Melanocyte of skin (primary cell): ENCODE data around the gene PNLIP. TPM values are rescaled to one million over a fixed set of nuclear protein-coding genes. Genes with fewer than 3 reads are reported as not detected.

ENCODE experiments used
- small RNA-seq, 2 donors: library from RNA; depleted of rRNA; stranded (forward); fragments of <200 nt; gene quantifications; one replicate each; pipeline ENCODE3, GENCODE V24; 2012
- total RNA-seq, 2 donors: library from RNA; depleted of rRNA; stranded (reverse); fragments of >200 nt; gene quantifications; 2 replicates each; pipeline ENCODE4 v1.2.3, GENCODE V29; 2012

The PNLIP gene
- not detected for total RNA-seq

DNA sequence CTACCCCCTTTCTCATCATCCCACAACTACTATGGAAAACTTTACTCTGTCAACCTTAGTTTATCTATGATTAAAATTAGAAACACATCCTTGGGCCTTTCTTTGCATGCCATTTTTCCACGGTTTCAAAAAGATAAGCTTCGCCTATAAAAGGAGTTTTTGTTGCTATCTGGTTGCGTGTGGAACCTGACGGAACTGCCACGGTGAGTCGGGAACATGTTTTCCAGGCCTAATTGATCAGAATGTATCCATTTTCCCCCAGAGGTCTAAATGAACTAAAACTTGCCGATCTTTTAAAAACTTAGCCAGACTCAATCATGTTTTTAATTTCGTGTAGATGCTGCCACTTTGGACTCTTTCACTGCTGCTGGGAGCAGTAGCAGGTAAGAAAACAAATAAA lies at the start of gene PNLIP:
Gene PNLIP, plus strand, starts transcription at position 176 of the 400 bp plus-strand sequence. Its CDS starts 162 bp downstream, at position 338.

GRCh38 chr10:116590590-116591444 lies 45.1 kb downstream of the PNLIP start, which contains the start of gene PNLIPRP1:
TSS of gene PNLIPRP1 (plus strand) at chr10:116590959. CDS start at chr10:116591130, 171 bp downstream.

Small RNAs within 50 kb of the gene (small RNA-seq; reads per million reads assigned to genes)
- 0 reads per million in 2 donors for gene RNU6-1090P

Other genes starting within 250 kb of the PNLIP start
- gene CCDC172, start 221.5 kb upstream of the PNLIP start, total RNA-seq: not detected
- 1 to 10 TPM in 1 of 2 donors, under 1 TPM in 1; 0.67 to 3.8 TPM for gene PNLIPRP3, start 118.1 kb upstream of the PNLIP start, total RNA-seq
- gene PNLIPRP1, start 45.0 kb downstream of the PNLIP start, total RNA-seq: not detected
- gene PNLIPRP2, start 75.0 kb downstream of the PNLIP start, total RNA-seq: not detected
- 10 to 100 TPM; 24.4 to 24.6 TPM for gene HSPA12A, start 196.6 kb downstream of the PNLIP start, total RNA-seq